HepG2 (cell line): ENCODE measurements around the gene ACP1. TPM values are rescaled to one million over a fixed set of nuclear protein-coding genes. Genes with fewer than 3 reads are reported as not detected.

ENCODE experiments used
- ATAC-seq: fragments of 200-7000 bp; cut with Tn5 transposase; 3 replicates; pipeline ENCODE4 v1.9.1; 2020; ENCODE audit warnings: mild to moderate bottlenecking, moderate library complexity
- BruUV-seq: library from RNA; stranded (reverse); fragments of 400-500 nt; replicated peaks from 2 replicates; lab custom pipeline; 2021; lab: Mats Ljungman, UMichigan
- CTCF ChIA-PET: fragments of 300-600 bp; formaldehyde crosslinking; extraction: SDS; loops from one replicate; lab custom pipeline; 2021; ENCODE audit warnings: low total read pairs, inconsistent platforms, low intra/inter-chr PET ratio; lab: Yijun Ruan, JAX
- POLR2A ChIA-PET: fragments of 350-600 bp; sonication (Branson Sonifier 250); formaldehyde crosslinking; loops from one replicate; lab custom pipeline; 2020; ENCODE audit warnings: antibody characterized with exemption, inconsistent platforms; lab: Yijun Ruan, JAX
- DNase-seq: peaks from one replicate; pipeline ENCODE4 v3.0.0-alpha.2; 2015; ENCODE audit warnings: low spot score
- FAIRE-seq: peaks from 3 replicates; lab custom pipeline; 2011; peaks lifted over from hg19 to GRCh38; lab: Jason Lieb, UNC
- H2AFZ ChIP-seq: one replicate; pipeline ENCODE4 v1.6.1; 2011; ENCODE audit warnings: low read length, inconsistent platforms
- H3K27ac ChIP-seq: fragments of 300-600 bp; 3 replicates; pipeline ENCODE4 v1.8.0; 2011; ENCODE audit warnings: mixed run types, mild to moderate bottlenecking, mixed read lengths, low read length, inconsistent platforms; ENCODE audit not compliant: insufficient read depth; ENCODE audit errors: extremely low read length
- H3K27me3 ChIP-seq, 2 experiments: fragments of 200-600 bp in 1 of 2; 2 replicates in 1 of 2; 3 replicates in 1 of 2; pipeline versions ENCODE4 v1.6.0 to v1.8.0; 2011; ENCODE audit warnings: low read length in 2 of 2, mild to moderate bottlenecking in 2 of 2, moderate library complexity in 2 of 2, inconsistent platforms in 1 of 2; ENCODE audit not compliant: insufficient read depth in 2 of 2, control insufficient read depth in 1 of 2
- H3K36me3 ChIP-seq, 2 experiments: fragments of 200-600 bp in 1 of 2; replicated peaks in 1 of 2; 2 replicates in 1 of 2; 3 replicates in 1 of 2; pipeline versions ENCODE4 v1.5.1 to v1.8.0; 2011; ENCODE audit warnings: low read length in 2 of 2, inconsistent platforms in 1 of 2; ENCODE audit not compliant: insufficient read depth in 2 of 2, control insufficient read depth in 1 of 2
- H3K4me1 ChIP-seq: 2 replicates; pipeline ENCODE4 v1.5.1; 2012; ENCODE audit warnings: low read length, inconsistent platforms; ENCODE audit not compliant: insufficient read depth
- H3K4me2 ChIP-seq: 2 replicates; pipeline ENCODE4 v1.6.0; 2011; ENCODE audit warnings: low read depth, low read length, inconsistent platforms
- H3K4me3 ChIP-seq, 3 experiments: fragments of 200-600 bp in 1 of 3; sonication (generic), shearing (Covaris generic) in 1 of 3; replicated peaks in 1 of 3; 2 replicates each; pipeline ENCODE4 v1.5.1; 2011 to 2016; ENCODE audit warnings: low read length in 3 of 3, inconsistent platforms in 2 of 3, low read depth in 2 of 3, mild to moderate bottlenecking in 2 of 3, control low read depth in 1 of 3, mixed read lengths in 1 of 3; ENCODE audit not compliant: insufficient read depth in 1 of 3
- H3K79me2 ChIP-seq: one replicate; pipeline ENCODE4 v1.6.1; 2011; ENCODE audit warnings: low read length, inconsistent platforms; ENCODE audit not compliant: insufficient read depth
- H3K9ac ChIP-seq: 2 replicates; pipeline ENCODE4 v1.6.0; 2011; ENCODE audit warnings: mild to moderate bottlenecking, low read depth, low read length, inconsistent platforms; ENCODE audit not compliant: insufficient read depth
- H3K9me3 ChIP-seq: 2 replicates; pipeline ENCODE4 v1.5.1; 2012; ENCODE audit warnings: mild to moderate bottlenecking, low read length
- H4K20me1 ChIP-seq: 2 replicates; pipeline ENCODE4 v1.6.0; 2011; ENCODE audit warnings: inconsistent platforms, mild to moderate bottlenecking, low read length, moderate library complexity; ENCODE audit not compliant: insufficient read depth
- CERS6 ChIP-seq: sonication (generic); formaldehyde crosslinking; IDR thresholded peaks from 2 replicates; pipeline ENCODE4 v1.5.0; 2020; ENCODE audit warnings: missing genetic modification reagents
- HOMEZ ChIP-seq: IDR thresholded peaks from 2 replicates; pipeline ENCODE4 v1.6.1; 2016; ENCODE audit warnings: low read depth
- IRF2 ChIP-seq: IDR thresholded peaks from 2 replicates; pipeline ENCODE4 v1.6.1; 2018; ENCODE audit warnings: missing genetic modification reagents, missing compliant biosample characterization
- MLX ChIP-seq: IDR thresholded peaks from 2 replicates; pipeline ENCODE4 v1.6.1; 2016
- NFKB2 ChIP-seq: sonication (generic); formaldehyde crosslinking; IDR thresholded peaks from 2 replicates; pipeline ENCODE4 v1.4.0; 2020; ENCODE audit warnings: missing genetic modification reagents, borderline replicate concordance
- SOX6 ChIP-seq, 2 experiments: fragments of 450-650 bp in 1 of 2; sonication (generic) in 1 of 2; formaldehyde crosslinking in 1 of 2; IDR thresholded peaks; 2 replicates each; pipeline versions ENCODE4 v1.4.0 to v1.6.1; 2017 to 2020; ENCODE audit warnings: antibody characterized with exemption in 1 of 2, mild to moderate bottlenecking in 1 of 2, missing genetic modification reagents in 1 of 2
- TP53 ChIP-seq: sonication (generic); formaldehyde crosslinking; conservative IDR thresholded peaks from 2 replicates; pipeline ENCODE4 v1.4.0; 2020; ENCODE audit warnings: missing genetic modification reagents
- TRIM24 ChIP-seq: sonication (generic); formaldehyde crosslinking; IDR thresholded peaks from 2 replicates; pipeline ENCODE4 v1.8.0; 2022; ENCODE audit warnings: mild to moderate bottlenecking, missing genetic modification reagents
- XBP1 ChIP-seq: sonication (generic); formaldehyde crosslinking; IDR thresholded peaks from 2 replicates; pipeline ENCODE4 v1.5.0; 2020; ENCODE audit warnings: missing genetic modification reagents
- ZFYVE20 ChIP-seq: sonication (generic); formaldehyde crosslinking; IDR thresholded peaks from 2 replicates; pipeline ENCODE4 v1.8.0; 2023; ENCODE audit warnings: low read depth, mild to moderate bottlenecking, moderate library complexity, missing genetic modification reagents, borderline replicate concordance
- ZNF432 ChIP-seq: sonication (generic); formaldehyde crosslinking; IDR thresholded peaks from 2 replicates; pipeline ENCODE4 v1.5.0; 2020; ENCODE audit warnings: missing genetic modification reagents, mild to moderate bottlenecking, borderline replicate concordance
- ZNF512B ChIP-seq: sonication (generic); formaldehyde crosslinking; IDR thresholded peaks from 2 replicates; pipeline ENCODE4 v1.5.1; 2020; ENCODE audit warnings: missing genetic modification reagents, mild to moderate bottlenecking, borderline replicate concordance
- ZNF674 ChIP-seq: sonication (generic); formaldehyde crosslinking; IDR thresholded peaks from 2 replicates; pipeline ENCODE4 v1.5.0; 2020; ENCODE audit warnings: low read depth, mild to moderate bottlenecking, missing genetic modification reagents
- WGBS: methylation state at CpG from one replicate; pipeline ENCODE4 v1.1.6; 2017; ENCODE audit warnings: low lambda C conversion rate; 5-methylcytosine and 5-hydroxymethylcytosine counted together
- in situ Hi-C: cut with HindIII; loops from 2 replicates; pipeline ENCODE4 v1.10.0; 2017; ENCODE audit warnings: low pct_unique_long_range_greater_than_20kb; ENCODE audit not compliant: extremely low pct_ligation_motif_present
- intact Hi-C: fragments of 100-400 bp; cut with micrococcal nuclease; formaldehyde crosslinking; loops from one replicate; pipeline ENCODE4 v1.10.0; 2022; ENCODE audit not compliant: unreplicated experiment
- polyA plus RNA-seq, 8 experiments: library from polyadenylated mRNA; depleted of rRNA in 3 of 8; stranded (reverse) in 7 of 8; unstranded in 1 of 8; fragments of >200 nt; fragmentation: Illumina TruSeq in 4 of 8; extraction: Trizol in 4 of 8; gene quantifications; 2 replicates each; pipeline versions ENCODE4 v1.2.1 to v1.2.3, GENCODE V29; 2011 to 2016; ENCODE audit warnings: low read depth in 4 of 8, missing spikeins in 1 of 8, mixed read lengths in 1 of 8; ENCODE audit not compliant: insufficient read depth in 1 of 8
- total RNA-seq, 5 experiments: library from RNA; depleted of rRNA; stranded (reverse); fragments of >200 nt; fragmentation: Illumina TruSeq; extraction: Trizol; gene quantifications; 2 replicates each; pipeline ENCODE4 v1.2.3, GENCODE V29; 2016; ENCODE audit warnings: low read depth in 1 of 5

Gene ACP1
- total and polyA plus RNA-seq, 2 of the 13 experiments (the other 11 are each of a cell fraction or from before 2014, with no cell fraction given): 246 to 348 TPM

GRCh38 chr2:260507-261161 is 4.1 kb upstream of the ACP1 start:
- CTCF ChIA-PET: interaction anchor here (0.6 to 1.2 kb wide), 3 partner anchors 11 to 85 kb away, joined by 4 read pairs; no protein-coding TSS in a partner anchor
- BruUV-seq: no TSS peak
- peak overlapping the region; percentile 61 for H3K9ac ChIP-seq
- no peak for TF ChIP-seq ZNF674 (CRISPR knock-in tag)
- no peak; the same call in 1 of the 2 replicates for TF ChIP-seq NFKB2 (CRISPR knock-in tag)
- TF ChIP-seq TP53 (CRISPR knock-in tag): no peak
- no peak for TF ChIP-seq XBP1 (CRISPR knock-in tag)
- TF ChIP-seq ZNF512B: peak; percentile 89; the same call in 1 of the 2 replicates
- peak; percentile 100 for TF ChIP-seq IRF2
- no peak for TF ChIP-seq CERS6 (CRISPR knock-in tag)
- peak; percentile 96 for TF ChIP-seq HOMEZ (CRISPR knock-in tag)
- peak; percentile 98 for TF ChIP-seq MLX (CRISPR knock-in tag)
- peak; percentile 71; the same call in 1 of the 2 replicates for TF ChIP-seq TRIM24
- no peak for TF ChIP-seq ZFYVE20 (CRISPR knock-in tag)
- no peak for TF ChIP-seq ZNF432 (CRISPR knock-in tag)
- TF ChIP-seq SOX6 (IDR thresholded peaks at IDR 0.05): no peak
- peak; percentile 99 for TF ChIP-seq SOX6 (CRISPR knock-in tag; IDR thresholded peaks at IDR 0.05)

More at GRCh38 chr2:260507-261161, 4.1 kb upstream of the ACP1 start:
- H3K36me3 ChIP-seq: no peaks in the 10 kb centered on the region
- H3K4me3 ChIP-seq: peak overlapping the region; percentile 23 to 54 (median 38); a peak in 5 of 6 replicates
- DNase-seq: peak; percentile 99
- peak; percentile 93 for FAIRE-seq
- POLR2A ChIA-PET: interaction anchor here (2.1 to 11.0 kb wide), 6 partner anchors 10 to 416 kb away, joined by 7 to 156 read pairs (median 14); partner anchors contain the start of genes ALKAL2 and TMEM18
- no peaks in the 10 kb centered on the region for H4K20me1 ChIP-seq
- peaks cover 68% of the 10 kb centered on the region for H3K4me1 ChIP-seq
- H3K4me2 ChIP-seq: peak overlapping the region; percentile 98
- intact Hi-C loops (loop anchor here (1.0 kb wide), 2 partner anchors 11 to 84 kb away; no protein-coding TSS in a partner anchor), in situ Hi-C loops (no loop called here)
- WGBS: 0% methylated on average over 6 of the region's 6 CpGs
- peak; percentile 88 for ATAC-seq
- H3K9me3 ChIP-seq: peaks cover 5% of the 10 kb centered on the region; the same call in 1 of the 2 replicates
- H3K27ac ChIP-seq: peak overlapping the region; percentile 86
- peaks cover 0 to 5% of the 10 kb centered on the region in 2 experiments; a peak in 1 of 5 replicates for H3K27me3 ChIP-seq
- H3K79me2 ChIP-seq: peaks cover 14% of the 10 kb centered on the region
- no peak overlapping the region for H2AFZ ChIP-seq
